ENCODE data around the gene CTNNA2.

DNA sequence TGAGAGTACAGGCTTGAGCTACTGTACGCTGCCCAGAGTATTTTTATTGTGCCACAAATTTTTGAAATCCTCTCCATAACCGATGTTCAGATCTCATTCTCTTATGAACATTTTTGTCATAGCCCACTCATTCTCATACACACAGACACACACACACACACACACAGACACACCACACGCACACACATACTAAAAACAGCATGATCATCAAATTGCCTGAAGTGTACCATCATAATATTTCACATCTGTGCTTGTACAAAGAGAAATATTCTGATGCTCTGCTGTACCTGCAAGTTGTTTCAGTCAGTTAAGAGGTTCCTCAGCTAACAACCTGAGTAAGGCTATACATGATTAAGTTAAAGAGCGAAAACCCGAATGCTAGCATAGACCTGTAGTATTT, 696.6 kb downstream of the CTNNA2 start:
- TF ChIP-seq, protein P1, sequence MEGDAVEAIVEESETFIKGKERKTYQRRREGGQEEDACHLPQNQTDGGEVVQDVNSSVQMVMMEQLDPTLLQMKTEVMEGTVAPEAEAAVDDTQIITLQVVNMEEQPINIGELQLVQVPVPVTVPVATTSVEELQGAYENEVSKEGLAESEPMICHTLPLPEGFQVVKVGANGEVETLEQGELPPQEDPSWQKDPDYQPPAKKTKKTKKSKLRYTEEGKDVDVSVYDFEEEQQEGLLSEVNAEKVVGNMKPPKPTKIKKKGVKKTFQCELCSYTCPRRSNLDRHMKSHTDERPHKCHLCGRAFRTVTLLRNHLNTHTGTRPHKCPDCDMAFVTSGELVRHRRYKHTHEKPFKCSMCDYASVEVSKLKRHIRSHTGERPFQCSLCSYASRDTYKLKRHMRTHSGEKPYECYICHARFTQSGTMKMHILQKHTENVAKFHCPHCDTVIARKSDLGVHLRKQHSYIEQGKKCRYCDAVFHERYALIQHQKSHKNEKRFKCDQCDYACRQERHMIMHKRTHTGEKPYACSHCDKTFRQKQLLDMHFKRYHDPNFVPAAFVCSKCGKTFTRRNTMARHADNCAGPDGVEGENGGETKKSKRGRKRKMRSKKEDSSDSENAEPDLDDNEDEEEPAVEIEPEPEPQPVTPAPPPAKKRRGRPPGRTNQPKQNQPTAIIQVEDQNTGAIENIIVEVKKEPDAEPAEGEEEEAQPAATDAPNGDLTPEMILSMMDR (IDR thresholded peaks at IDR 0.05), result no peak
- TF ChIP-seq POLR2A (IDR thresholded peaks at IDR 0.05), result no peak

All from uterus (tissue), 2 donors.